MM.1S (cell line): ENCODE results near the gene DPP10.

ENCODE experiments used
- DNase-seq: peaks from one replicate; pipeline ENCODE4 v3.0.0-alpha.2; 2015
- H2AFZ ChIP-seq: fragments of 300-600 bp; sonication (generic); 2 replicates; pipeline ENCODE4 v1.6.0; 2016; ENCODE audit warnings: antibody characterized with exemption, low read length
- H3F3A ChIP-seq: fragments of 300-600 bp; sonication (generic); 2 replicates; pipeline ENCODE4 v1.6.1; 2016; ENCODE audit warnings: mild to moderate bottlenecking, antibody characterized with exemption, low read length, moderate library complexity, mixed read lengths; ENCODE audit not compliant: insufficient read depth
- H3K27ac ChIP-seq: fragments of 300-600 bp; sonication (generic); 2 replicates; pipeline ENCODE4 v1.5.1; 2016; ENCODE audit warnings: mild to moderate bottlenecking, low read length
- H3K27me3 ChIP-seq: fragments of 300-600 bp; sonication (generic); replicated peaks from 2 replicates; pipeline ENCODE4 v1.6.0; 2016; ENCODE audit warnings: low read length; ENCODE audit not compliant: insufficient read depth
- H3K36me3 ChIP-seq: fragments of 300-600 bp; sonication (generic); replicated peaks from 2 replicates; pipeline ENCODE4 v1.6.1; 2016; ENCODE audit warnings: mild to moderate bottlenecking, low read length, mixed read lengths; ENCODE audit not compliant: insufficient read depth
- H3K4me1 ChIP-seq: fragments of 300-600 bp; sonication (generic); 2 replicates; pipeline ENCODE4 v1.6.1; 2016; ENCODE audit warnings: low read length, mixed read lengths
- H3K4me2 ChIP-seq: fragments of 300-600 bp; sonication (generic); 2 replicates; pipeline ENCODE4 v1.6.0; 2016; ENCODE audit warnings: low read depth, low read length
- H3K4me3 ChIP-seq: fragments of 300-600 bp; sonication (generic); 2 replicates; pipeline ENCODE4 v1.5.1; 2016; ENCODE audit warnings: low read length, mixed read lengths
- H3K79me2 ChIP-seq: fragments of 300-600 bp; sonication (generic); 2 replicates; pipeline ENCODE4 v1.6.1; 2016; ENCODE audit warnings: mixed run types, low read length, mixed read lengths
- H3K9ac ChIP-seq: fragments of 300-600 bp; sonication (generic); 2 replicates; pipeline ENCODE4 v1.6.1; 2016; ENCODE audit warnings: low read length, mixed read lengths
- H3K9me2 ChIP-seq: fragments of 300-600 bp; sonication (generic); replicated peaks from 2 replicates; pipeline ENCODE4 v1.6.1; 2016; ENCODE audit warnings: mild to moderate bottlenecking, low read length, mixed read lengths; ENCODE audit not compliant: insufficient read depth
- H3K9me3 ChIP-seq: fragments of 300-600 bp; sonication (generic); replicated peaks from 2 replicates; pipeline ENCODE4 v1.6.1; 2016; ENCODE audit warnings: mild to moderate bottlenecking, low read length, mixed read lengths; ENCODE audit not compliant: insufficient read depth
- H4K20me1 ChIP-seq: fragments of 300-600 bp; sonication (generic); 2 replicates; pipeline ENCODE4 v1.6.1; 2016; ENCODE audit warnings: mild to moderate bottlenecking, low read length, moderate library complexity, mixed read lengths; ENCODE audit not compliant: insufficient read depth
- CTCF ChIP-seq: fragments of 300-600 bp; sonication (generic); IDR thresholded peaks from 2 replicates; pipeline ENCODE4 v1.5.1; 2016; ENCODE audit warnings: antibody characterized with exemption, low read length, mixed read lengths
- EZH2 ChIP-seq: fragments of 300-600 bp; sonication (generic); optimal IDR thresholded peaks from 2 replicates; pipeline ENCODE3; 2017; ENCODE audit warnings: low read depth, mild to moderate bottlenecking, antibody characterized with exemption, low read length, mixed read lengths
- EZH2phosphoT487 ChIP-seq: fragments of 300-600 bp; sonication (generic); IDR thresholded peaks from 2 replicates; pipeline ENCODE4 v1.6.1; 2018; ENCODE audit warnings: antibody characterized with exemption, low read length

The DPP10 gene

GRCh38 chr2:114684403-114684802 is 242.0 kb downstream of the DPP10 start:
- Histone ChIP-seq H2AFZ (no peak overlapping the region), H3K9ac (no peak overlapping the region), H3K9me3 (no peaks in the 10 kb centered on the region), H3K27ac (no peak overlapping the region), H3K79me2 (no peaks in the 10 kb centered on the region), H3K36me3 (no peaks in the 10 kb centered on the region), H4K20me1 (no peaks in the 10 kb centered on the region), H3K4me3 (no peak overlapping the region), H3K27me3 (no peaks in the 10 kb centered on the region), H3K4me1 (no peaks in the 10 kb centered on the region), H3K9me2 (no peaks in the 10 kb centered on the region), H3K4me2 (no peak overlapping the region), H3F3A (no peaks in the 10 kb centered on the region)
- no peak for TF ChIP-seq CTCF
- no peak for TF ChIP-seq EZH2
- no peak for TF ChIP-seq EZH2phosphoT487
- DNase-seq: no peak

DNA sequence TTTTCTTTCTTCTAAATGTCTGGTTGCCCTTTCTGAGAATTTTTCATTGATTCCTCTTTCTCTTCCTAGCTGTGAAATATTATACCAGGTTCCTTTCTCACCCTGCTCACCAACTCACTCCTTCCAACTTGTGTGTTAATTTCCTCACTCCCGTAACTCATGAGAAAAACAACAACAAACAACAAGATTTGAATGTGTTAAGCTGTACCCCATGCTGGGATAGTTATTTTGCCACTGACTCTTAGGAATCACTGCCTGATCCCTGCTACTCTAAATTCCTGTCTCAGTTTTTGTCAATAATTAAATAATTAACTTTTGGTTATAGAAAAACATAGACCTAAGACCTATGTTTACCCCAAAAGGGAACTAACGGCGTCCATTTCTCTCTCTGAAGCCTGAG is 242.7 kb downstream of the DPP10 start:
- DNase-seq: no peak
- no peak overlapping the region for H3K27ac ChIP-seq
- no peaks in the 10 kb centered on the region for H3K36me3 ChIP-seq
- no peak overlapping the region for H3K4me2 ChIP-seq
- H3K4me3 ChIP-seq: no peak overlapping the region
- no peaks in the 10 kb centered on the region for H3F3A ChIP-seq
- no peak for TF ChIP-seq EZH2
- no peak for TF ChIP-seq EZH2phosphoT487
- TF ChIP-seq CTCF: no peak
- no peaks in the 10 kb centered on the region for H4K20me1 ChIP-seq
- H2AFZ ChIP-seq: no peak overlapping the region
- H3K9ac ChIP-seq: no peak overlapping the region
- no peaks in the 10 kb centered on the region for H3K4me1 ChIP-seq
- no peaks in the 10 kb centered on the region for H3K27me3 ChIP-seq
- H3K9me2 ChIP-seq: no peaks in the 10 kb centered on the region
- H3K9me3 ChIP-seq: no peaks in the 10 kb centered on the region
- no peaks in the 10 kb centered on the region for H3K79me2 ChIP-seq

DNA sequence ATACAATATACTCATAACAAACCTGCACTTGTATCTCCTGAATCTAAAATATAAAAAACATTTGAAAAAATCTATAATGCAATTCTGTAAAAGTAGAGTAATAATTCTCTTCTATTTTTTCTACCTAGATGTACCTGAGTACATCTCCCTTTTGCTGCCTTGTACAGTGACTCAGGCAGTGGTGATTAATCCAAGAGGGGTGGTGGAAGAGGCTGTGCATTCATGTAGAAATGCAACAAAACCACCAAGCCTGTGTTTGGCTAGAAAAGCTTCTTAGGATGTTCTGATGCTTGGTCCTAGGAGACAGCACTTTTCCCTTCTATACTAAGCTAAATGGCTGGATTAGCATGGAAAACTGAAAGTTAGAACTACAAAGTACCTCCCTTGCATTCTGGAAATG is 245.8 kb downstream of the DPP10 start:
- Histone ChIP-seq H3K4me3 (no peak overlapping the region), H3F3A (no peaks in the 10 kb centered on the region), H3K9me2 (no peaks in the 10 kb centered on the region), H3K9ac (no peak overlapping the region), H3K4me2 (no peak overlapping the region), H3K79me2 (no peaks in the 10 kb centered on the region), H2AFZ (no peak overlapping the region), H4K20me1 (no peaks in the 10 kb centered on the region), H3K36me3 (no peaks in the 10 kb centered on the region), H3K9me3 (no peaks in the 10 kb centered on the region), H3K27ac (no peak overlapping the region), H3K27me3 (no peaks in the 10 kb centered on the region), H3K4me1 (no peaks in the 10 kb centered on the region)
- TF ChIP-seq EZH2: no peak
- no peak for TF ChIP-seq CTCF
- no peak for TF ChIP-seq EZH2phosphoT487
- no peak for DNase-seq
